ENCODE measurements around the gene SLC22A31. TPM values are rescaled to one million over a fixed set of nuclear protein-coding genes. Genes with fewer than 3 reads are reported as not detected.

The SLC22A31 gene
- total and polyA plus RNA-seq, 2 donors (not counting 3 experiments of a cell fraction or from before 2014, with no cell fraction given) = 1.0 TPM; not detected in 1

- Histone ChIP-seq H3K9ac (replicated peaks; ENCODE audit: extremely low read depth, insufficient read depth, low read length) (no peak overlapping the region), H3K79me2 (ENCODE audit: control insufficient read depth, insufficient read depth, low read length) (no peaks in the 10 kb centered on the region), H3K9me3 (replicated peaks; ENCODE audit: control insufficient read depth, insufficient read depth, low read length) (no peaks in the 10 kb centered on the region), H3K27me3 (ENCODE audit: control insufficient read depth in 2 of 2, insufficient read depth in 2 of 2, low read length in 2 of 2) (peaks cover 0 to 3% of the 10 kb centered on the region in 2 experiments), H3K36me3 (ENCODE audit: control insufficient read depth in 2 of 2, extremely low read depth in 1 of 2, insufficient read depth in 2 of 2, low read length in 2 of 2) (no peaks in the 10 kb centered on the region), H3K4me2 (ENCODE audit: insufficient read depth, low read length) (no peak overlapping the region), H3K27ac (ENCODE audit: insufficient read depth, low read depth, low read length) (no peak overlapping the region), H3K4me3 (replicated peaks in 1 of 3; ENCODE audit: insufficient read depth in 1 of 3, low read depth in 1 of 3, low read length in 3 of 3) (no peak overlapping the region), H3K4me1 (ENCODE audit: control insufficient read depth, extremely low read depth, insufficient read depth, low read length) (no peaks in the 10 kb centered on the region), H2AFZ (ENCODE audit: low read depth, low read length) (no peak overlapping the region), H3K9me1 (replicated peaks; ENCODE audit: control insufficient read depth, extremely low read depth, insufficient read depth, low read length) (no peaks in the 10 kb centered on the region), H4K20me1 (replicated peaks; ENCODE audit: control insufficient read depth, extremely low read depth, insufficient read depth, low read length) (no peaks in the 10 kb centered on the region)
- no peak for FAIRE-seq
- dilution Hi-C loops (cut with MboI; ENCODE audit: extremely low pct_ligation_motif_present, low sequenced_read_pairs) = no loop called here
- no TSS peak for BruUV-seq (replicated peaks)
- TF ChIP-seq POLR2A (IDR thresholded peaks at IDR 0.05; ENCODE audit: low read depth, low read length) = no peak
- TF ChIP-seq EZH2 (IDR thresholded peaks at IDR 0.05; ENCODE audit: borderline replicate concordance, low read depth, low read length, severe bottlenecking) = no peak
- no peak for TF ChIP-seq CTCF (IDR thresholded peaks at IDR 0.05; ENCODE audit: extremely low read depth in 1 of 2, insufficient read depth in 1 of 2, low read depth in 1 of 2, low read length in 2 of 2)
- no peak for TF ChIP-seq MAX (IDR thresholded peaks at IDR 0.05; ENCODE audit: insufficient read depth, insufficient read length)
- no peak for TF ChIP-seq GATA2 (IDR thresholded peaks at IDR 0.05; ENCODE audit: insufficient read depth, insufficient read length, low read depth, low read length)
- TF ChIP-seq FOS (IDR thresholded peaks at IDR 0.05; ENCODE audit: borderline replicate concordance, insufficient read depth, low read length) = no peak
- TF ChIP-seq POLR2AphosphoS5 (IDR thresholded peaks at IDR 0.05; ENCODE audit: insufficient read depth, low read depth, low read length) = no peak
- ChIA-PET POLR2A (no interaction called here), CTCF (interaction anchor here (0.9 kb wide), 1 partner anchor 9 kb away, joined by 3 read pairs; no protein-coding TSS in a partner anchor)
- no peak for DNase-seq (ENCODE audit: low read depth, low spot score)
- intact Hi-C loops (cut with micrococcal nuclease) = no loop called here
Observed at GRCh38 chr16:89176147-89176690, 24.1 kb downstream of the SLC22A31 start.

All from endothelial cell of umbilical vein (primary cell).